ENCODE results near the gene RRP15. TPM values are rescaled to one million over a fixed set of nuclear protein-coding genes. Genes with fewer than 3 reads are reported as not detected.

The RRP15 gene
- total and polyA plus RNA-seq, 9 of the 15 experiments (the other 6 are each of a cell fraction or from before 2014, with no cell fraction given): 9.5 to 58.1 (median 29.3) TPM

DNA sequence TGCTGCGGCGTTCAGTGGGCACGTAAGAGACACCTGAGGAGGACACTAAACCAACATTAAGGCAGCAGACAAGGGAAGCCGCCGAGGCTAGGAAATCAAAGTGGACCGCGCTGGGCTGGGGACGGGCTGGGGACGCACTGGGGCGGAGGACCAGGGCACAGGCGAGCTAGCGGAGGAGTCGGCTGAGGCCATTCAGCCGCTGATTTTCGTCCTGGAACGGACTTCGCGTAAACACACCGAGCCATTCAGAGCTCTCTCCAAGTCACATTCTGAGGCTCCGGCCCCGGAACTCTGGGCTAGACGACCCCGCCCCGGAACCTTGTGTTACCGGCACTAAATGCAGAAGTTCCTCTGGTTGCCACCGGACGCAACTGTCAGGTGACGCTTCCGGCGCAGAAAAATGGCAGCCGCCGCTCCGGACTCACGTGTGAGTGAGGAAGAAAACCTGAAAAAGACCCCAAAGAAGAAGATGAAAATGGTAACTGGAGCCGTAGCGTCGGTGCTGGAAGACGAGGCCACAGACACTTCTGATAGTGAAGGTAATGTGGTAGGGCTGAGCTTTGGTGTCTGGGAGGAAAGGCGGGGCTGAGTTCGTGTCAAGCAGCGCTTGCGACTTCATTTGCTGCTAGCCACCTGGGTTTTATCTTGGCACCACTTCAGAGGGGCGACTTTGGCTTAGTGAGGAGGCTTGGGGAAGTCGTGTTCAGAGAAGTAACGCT is at the start of gene RRP15 (continued):
- TF ChIP-seq RBBP5 (IDR thresholded peaks at IDR 0.05; ENCODE audit: borderline replicate concordance, insufficient read depth, low read length, poor library complexity, severe bottlenecking) (peak; percentile 90), HNRNPK (IDR thresholded peaks at IDR 0.05; ENCODE audit: low read depth, low read length, poor library complexity, severe bottlenecking) (no peak), TEAD4 (IDR thresholded peaks at IDR 0.05; ENCODE audit: low read length) (peak; percentile 76), TEAD4 (CRISPR knock-in tag; IDR thresholded peaks at IDR 0.05; ENCODE audit: borderline replicate concordance) (no peak), CHAMP1 (IDR thresholded peaks at IDR 0.05) (peak; percentile 91), SETDB1 (IDR thresholded peaks at IDR 0.05; ENCODE audit: low read length) (no peak), ZNF174 (CRISPR knock-in tag; IDR thresholded peaks at IDR 0.05) (0 out of 2 replicates have a peak, but pooled peaks have one; percentile 31), ZNF124 (CRISPR knock-in tag; IDR thresholded peaks at IDR 0.05) (no peak), ZNF318 (IDR thresholded peaks at IDR 0.05; ENCODE audit: borderline replicate concordance in 1 of 2, low read depth in 1 of 2) (no peak), NR3C1 (CRISPR knock-in tag; IDR thresholded peaks at IDR 0.05) (no peak)
- TF ChIP-seq, protein P1, sequence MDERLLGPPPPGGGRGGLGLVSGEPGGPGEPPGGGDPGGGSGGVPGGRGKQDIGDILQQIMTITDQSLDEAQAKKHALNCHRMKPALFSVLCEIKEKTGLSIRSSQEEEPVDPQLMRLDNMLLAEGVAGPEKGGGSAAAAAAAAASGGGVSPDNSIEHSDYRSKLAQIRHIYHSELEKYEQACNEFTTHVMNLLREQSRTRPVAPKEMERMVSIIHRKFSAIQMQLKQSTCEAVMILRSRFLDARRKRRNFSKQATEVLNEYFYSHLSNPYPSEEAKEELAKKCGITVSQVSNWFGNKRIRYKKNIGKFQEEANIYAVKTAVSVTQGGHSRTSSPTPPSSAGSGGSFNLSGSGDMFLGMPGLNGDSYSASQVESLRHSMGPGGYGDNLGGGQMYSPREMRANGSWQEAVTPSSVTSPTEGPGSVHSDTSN (CRISPR knock-in tag; IDR thresholded peaks at IDR 0.05; ENCODE audit: low read depth): no peak
- TF ChIP-seq, protein P1 (tag; conservative IDR thresholded peaks at IDR 0.05; ENCODE audit: low read depth): 0 out of 2 replicates have a peak, but pooled peaks have one; percentile 6

Data from K562 (cell line).